Purkinje cell (primary cell): ENCODE data around the gene THEM4. TPM values are rescaled to one million over a fixed set of nuclear protein-coding genes. Genes with fewer than 3 reads are reported as not detected.

Experiments used
- polyA plus RNA-seq: library from polyadenylated mRNA; unstranded; fragments of >200 nt; fragmentation: Nextera tagmentation; gene quantifications from 2 replicates; pipeline ENCODE4 v1.2.1, GENCODE V29; 2014

The THEM4 gene
- polyA plus RNA-seq: 18.5 and 18.7 TPM in 2 replicates

DNA sequence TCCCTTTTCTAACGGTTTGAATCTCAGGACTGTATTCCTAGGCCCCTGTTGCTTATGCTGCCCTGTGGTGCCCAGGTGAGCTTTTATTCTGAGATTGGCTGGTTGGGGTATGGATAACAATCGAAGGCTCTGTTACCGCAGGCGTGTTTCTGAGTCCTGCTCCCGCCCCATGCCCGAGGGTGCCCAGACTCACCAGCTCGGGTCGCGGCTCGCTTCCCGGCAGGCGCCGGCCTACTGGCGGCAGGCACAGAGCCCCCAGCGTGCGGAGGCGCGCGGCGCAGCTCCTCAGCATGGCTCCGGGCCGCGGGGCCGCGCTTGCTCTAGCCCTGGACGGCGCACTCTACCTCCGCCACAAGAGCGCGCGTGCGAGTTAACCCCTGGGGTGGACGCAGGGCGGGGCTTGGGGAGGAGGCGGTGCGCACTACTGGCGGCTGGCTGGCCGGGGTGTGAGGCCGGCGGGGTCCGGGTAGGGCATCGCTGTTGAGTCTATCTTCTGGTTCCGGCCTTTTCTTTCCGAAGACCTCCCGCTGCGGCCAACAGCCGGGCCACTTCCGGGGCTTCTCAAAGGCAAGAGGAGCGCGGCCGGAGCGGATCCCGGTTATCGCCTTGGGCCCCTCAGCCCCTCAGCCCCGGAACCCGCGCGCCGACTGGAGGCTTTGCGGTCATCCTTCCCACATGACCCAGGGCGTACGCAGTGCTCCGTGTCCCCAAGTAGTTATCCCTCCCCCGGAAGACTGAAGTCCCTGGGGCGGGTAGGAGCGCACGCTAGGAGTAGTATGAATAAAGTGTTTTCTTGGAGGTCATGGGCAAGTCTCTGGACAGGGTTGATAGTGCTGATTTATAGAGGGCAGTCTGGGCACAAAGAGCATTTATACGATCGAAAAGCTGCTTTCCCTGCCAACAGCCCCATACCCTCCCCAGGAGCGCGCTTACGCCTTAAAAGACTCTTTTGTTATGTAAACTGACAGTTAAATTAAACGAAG lies at the start of gene THEM4:
Gene THEM4, minus strand, starts transcription at position 345 of the 983 bp plus-strand sequence. Its CDS starts 53 bp downstream, at position 292.

DNA sequence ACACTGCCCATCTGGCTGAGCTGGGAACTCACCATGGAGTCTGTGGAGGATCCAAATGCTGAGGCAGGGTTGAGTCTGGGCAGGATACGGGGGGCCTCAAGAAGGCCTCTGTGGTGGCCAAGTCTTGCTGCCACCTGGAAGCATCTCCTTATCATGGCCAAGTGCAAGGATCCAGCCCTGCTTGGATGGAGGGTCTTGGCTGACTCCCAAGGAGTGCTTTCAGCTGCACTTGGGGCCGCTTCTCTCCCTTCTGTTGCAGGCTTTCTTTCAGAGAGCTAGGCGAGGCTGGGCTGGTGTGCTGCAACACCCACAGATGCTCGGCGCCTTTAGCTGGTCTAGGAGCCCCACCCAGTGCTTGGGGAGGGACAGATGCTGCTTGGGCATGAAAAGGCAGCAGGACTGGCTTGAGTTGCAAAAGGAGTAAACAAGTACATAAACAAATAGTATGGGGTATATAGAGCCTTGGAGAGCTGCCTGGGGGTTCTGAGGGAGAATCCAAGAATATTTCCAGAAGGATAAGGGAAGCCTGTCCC lies 55.8 kb downstream of the THEM4 start, which contains the start of gene THEM5:
Gene THEM5, minus strand, starts transcription at position 302 of the 533 bp plus-strand sequence. Its CDS starts 147 bp downstream, at position 155.

DNA sequence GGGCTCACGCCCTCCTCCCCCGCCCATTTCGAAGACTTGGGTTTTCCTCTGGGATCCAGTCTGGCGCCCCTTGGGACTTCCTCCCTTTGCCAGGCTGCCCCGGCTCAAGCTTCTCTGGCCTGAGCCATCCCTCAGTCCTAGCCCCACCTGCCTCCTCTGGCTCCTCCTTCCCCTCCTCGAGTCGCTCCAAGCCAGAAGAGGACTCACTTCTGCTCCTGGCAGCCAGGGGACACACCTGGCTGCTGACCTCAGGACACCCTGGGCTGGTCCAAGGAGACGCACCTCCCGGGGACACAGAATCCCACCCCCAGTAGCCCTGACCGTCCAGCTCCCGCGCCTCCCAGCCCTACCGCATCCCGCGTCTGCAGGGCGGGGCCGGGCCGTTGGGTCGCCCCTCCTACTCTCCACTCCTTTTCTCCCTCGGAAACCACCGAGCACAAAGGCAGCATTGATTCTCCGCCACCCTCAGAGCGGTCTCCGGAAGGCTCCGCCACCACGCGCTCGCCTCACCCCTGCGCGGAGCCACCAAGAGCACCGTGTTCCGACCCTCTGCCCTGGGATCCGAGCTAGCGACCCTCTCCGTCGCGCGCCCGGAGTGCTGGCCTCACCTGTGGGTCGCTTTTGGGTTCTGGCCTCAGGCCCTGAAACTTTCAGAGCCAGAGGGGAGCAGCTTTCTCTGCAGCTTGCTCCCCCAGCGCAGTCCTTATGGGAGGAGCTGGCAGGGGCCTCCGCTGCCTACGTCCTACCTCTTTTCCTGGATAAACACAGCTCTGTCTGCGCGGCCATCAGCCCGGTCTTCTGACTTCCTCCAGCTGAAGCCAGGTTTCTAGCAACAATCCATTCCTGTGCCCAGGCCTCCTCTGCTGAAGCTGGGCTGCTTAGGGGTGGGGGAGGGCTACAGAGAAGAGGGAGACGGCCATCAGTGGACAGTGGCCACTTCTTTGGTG lies 69.6 kb downstream of the THEM4 start, which contains the start of gene C2CD4D:
Gene C2CD4D, minus strand, starts transcription at position 364 of the 947 bp plus-strand sequence. CDS start 831 bp downstream, outside the sequence.

DNA sequence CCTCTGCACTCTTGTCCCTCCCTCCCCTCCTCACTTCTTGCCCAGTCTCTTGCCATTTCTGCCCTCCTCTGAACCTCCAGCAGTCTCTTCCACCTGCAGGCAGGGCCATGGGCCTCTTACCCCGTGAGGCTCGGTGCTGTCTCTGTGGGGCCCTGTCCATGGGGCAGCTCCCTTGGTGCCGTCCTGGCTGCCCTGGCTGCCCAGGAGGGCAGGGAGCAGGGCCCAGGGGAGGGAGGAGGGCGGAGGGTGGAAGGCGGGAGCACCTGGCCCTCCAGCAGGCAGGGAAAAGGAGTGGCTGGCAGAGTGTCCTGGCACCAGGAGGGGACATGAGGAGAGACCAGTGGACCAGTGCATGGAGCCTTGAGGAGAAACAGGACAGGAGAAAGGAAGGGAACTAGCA lies 77.7 kb downstream of the THEM4 start, which contains the start of gene RORC:
Gene RORC, minus strand, starts transcription at position 198 of the 400 bp plus-strand sequence. Its CDS starts 38 bp downstream, at position 160.

Other genes with a start within 250 kb of the THEM4 start
- gene CELF3, start 192.7 kb downstream of the THEM4 start, polyA plus RNA-seq: 0.09 and 0.17 TPM in 2 replicates
- 34.0 and 67.9 TPM in 2 replicates for gene RIIAD1, start 188.0 kb downstream of the THEM4 start, polyA plus RNA-seq
- gene MRPL9, start 146.0 kb downstream of the THEM4 start, polyA plus RNA-seq: 68.3 and 96.2 TPM in 2 replicates
- 8.2 and 10.4 TPM in 2 replicates for gene TDRKH, start 119.0 kb downstream of the THEM4 start, polyA plus RNA-seq
- 85.0 and 115 TPM in 2 replicates for gene LINGO4, start 104.1 kb downstream of the THEM4 start, polyA plus RNA-seq
- gene RORC, start 77.7 kb downstream of the THEM4 start, polyA plus RNA-seq: not detected in 2 replicates
- 0.14 TPM in 1 of 2 replicates, not detected in the other for gene C2CD4D, start 69.7 kb downstream of the THEM4 start, polyA plus RNA-seq
- gene THEM5, start 55.8 kb downstream of the THEM4 start, polyA plus RNA-seq: 0.42 TPM in 1 of 2 replicates, not detected in the other
- gene S100A10, start 84.3 kb upstream of the THEM4 start, polyA plus RNA-seq: 8.6 and 13.4 TPM in 2 replicates
- gene S100A11, start 127.5 kb upstream of the THEM4 start, polyA plus RNA-seq: 7.3 TPM in 1 of 2 replicates, not detected in the other
- gene TCHHL1, start 179.6 kb upstream of the THEM4 start, polyA plus RNA-seq: not detected in 2 replicates
- gene TCHH, start 205.9 kb upstream of the THEM4 start, polyA plus RNA-seq: not detected in 2 replicates
- not detected in 2 replicates for gene RPTN, start 249.7 kb upstream of the THEM4 start, polyA plus RNA-seq